SK-N-SH treated with all-trans-retinoic acid at 6 μM for 48 hours (cell line): ENCODE results near the gene LCN9.

Source experiments
- ATAC-seq: fragments of 200-7000 bp; cut with Tn5 transposase; 3 replicates; pipeline ENCODE4 v1.9.1; 2020; ENCODE audit warnings: mild to moderate bottlenecking, moderate library complexity
- ARNTL ChIP-seq: fragments of 450-650 bp; formaldehyde crosslinking; IDR thresholded peaks from 2 replicates; pipeline ENCODE4 v1.5.0; 2020; ENCODE audit warnings: low read depth, mild to moderate bottlenecking, moderate library complexity, borderline replicate concordance
- BACH2 ChIP-seq: fragments of 250-450 bp; sonication (Bioruptor Pico); IDR thresholded peaks from 2 replicates; pipeline ENCODE4 v1.9.0; 2021; ENCODE audit warnings: mild to moderate bottlenecking, borderline replicate concordance
- CSDC2 ChIP-seq: fragments of 250-450 bp; sonication (Bioruptor Pico); IDR thresholded peaks from 2 replicates; pipeline ENCODE4 v1.5.0; 2020; ENCODE audit warnings: mild to moderate bottlenecking, moderate library complexity
- ESRRG ChIP-seq: fragments of 250-450 bp; sonication (Bioruptor Pico); IDR thresholded peaks from 2 replicates; pipeline ENCODE4 v1.6.1; 2021; ENCODE audit warnings: mild to moderate bottlenecking
- GLIS3 ChIP-seq: fragments of 250-450 bp; sonication (Bioruptor Pico); IDR thresholded peaks from 2 replicates; pipeline ENCODE4 v1.5.0; 2020; ENCODE audit warnings: mild to moderate bottlenecking, moderate library complexity
- ISL1 ChIP-seq: fragments of 250-450 bp; sonication (Bioruptor Pico); IDR thresholded peaks from 2 replicates; pipeline ENCODE4 v2.1.2; 2022; ENCODE audit warnings: mild to moderate bottlenecking, moderate library complexity
- PPARA ChIP-seq: fragments of 250-450 bp; sonication (Bioruptor Pico); IDR thresholded peaks from 2 replicates; pipeline ENCODE4 v1.5.0; 2020; ENCODE audit warnings: mild to moderate bottlenecking, borderline replicate concordance
- RARB ChIP-seq: fragments of 250-450 bp; sonication (Bioruptor Pico); IDR thresholded peaks from 2 replicates; pipeline ENCODE4 v1.8.0; 2021; ENCODE audit warnings: mild to moderate bottlenecking, moderate library complexity
- SNAI2 ChIP-seq: fragments of 250-450 bp; sonication (Bioruptor Pico); IDR thresholded peaks from 2 replicates; pipeline ENCODE4 v1.5.0; 2020; ENCODE audit warnings: mild to moderate bottlenecking, moderate library complexity
- TCF4 ChIP-seq: fragments of 250-450 bp; sonication (Bioruptor Pico); IDR thresholded peaks from 2 replicates; pipeline ENCODE4 v1.8.0; 2021; ENCODE audit warnings: mild to moderate bottlenecking, moderate library complexity, borderline replicate concordance
- ZFP30 ChIP-seq: fragments of 450-650 bp; formaldehyde crosslinking; IDR thresholded peaks from 2 replicates; pipeline ENCODE4 v1.5.0; 2022; ENCODE audit warnings: mild to moderate bottlenecking, moderate library complexity
- ZNF565 ChIP-seq: fragments of 450-650 bp; formaldehyde crosslinking; conservative IDR thresholded peaks from 2 replicates; pipeline ENCODE4 v1.5.0; 2020; ENCODE audit warnings: low read depth, mild to moderate bottlenecking, moderate library complexity
- ZNF70 ChIP-seq: fragments of 450-650 bp; formaldehyde crosslinking; IDR thresholded peaks from 2 replicates; pipeline ENCODE4 v1.5.0; 2020; ENCODE audit warnings: mild to moderate bottlenecking, moderate library complexity
- ZNF8 ChIP-seq: fragments of 450-650 bp; formaldehyde crosslinking; IDR thresholded peaks from 2 replicates; pipeline ENCODE4 v1.5.0; 2020; ENCODE audit warnings: mild to moderate bottlenecking, moderate library complexity
- TF ChIP-seq, protein P1 (sequence below): fragments of 250-450 bp; sonication (Bioruptor Pico); IDR thresholded peaks from 2 replicates; pipeline ENCODE4 v1.5.1; 2021; ENCODE audit warnings: mild to moderate bottlenecking, moderate library complexity
- TF ChIP-seq, protein P2 (sequence below): fragments of 250-450 bp; sonication (Bioruptor Pico); IDR thresholded peaks from 2 replicates; pipeline ENCODE4 v1.5.1; 2020; ENCODE audit warnings: low read depth, mild to moderate bottlenecking, moderate library complexity
- TF ChIP-seq, protein P3 (sequence below): fragments of 250-450 bp; sonication (Bioruptor Pico); IDR thresholded peaks from 2 replicates; pipeline ENCODE4 v1.8.0; 2020; ENCODE audit warnings: mild to moderate bottlenecking, moderate library complexity, borderline replicate concordance
- TF ChIP-seq, protein P4 (sequence below): fragments of 250-450 bp; sonication (Bioruptor Pico); IDR thresholded peaks from 2 replicates; pipeline ENCODE4 v1.8.0; 2021; ENCODE audit warnings: low read depth, mild to moderate bottlenecking, moderate library complexity, borderline replicate concordance

LCN9 gene

DNA sequence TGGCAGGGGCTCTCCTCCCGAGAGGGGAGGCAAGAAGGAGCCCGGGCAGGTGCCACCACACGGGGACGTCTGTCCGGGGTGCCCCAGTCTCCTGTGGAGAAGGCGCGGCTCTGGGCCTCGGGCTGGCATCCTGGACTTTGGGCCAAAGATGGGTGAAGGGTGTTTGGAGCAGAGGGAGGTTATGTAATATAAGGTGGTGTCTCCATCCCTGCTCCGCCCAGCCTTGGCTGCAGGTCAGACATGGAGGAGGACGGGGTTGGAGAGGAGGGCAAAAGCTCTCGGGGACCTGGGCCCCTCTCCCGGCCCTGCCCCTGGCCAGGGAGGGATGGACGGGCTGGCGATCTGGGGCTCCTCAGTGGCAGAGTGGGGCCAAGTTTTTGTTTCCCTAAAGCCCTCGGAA is 37.4 kb downstream of the LCN9 start (continued):
- TF ChIP-seq, protein P1, sequence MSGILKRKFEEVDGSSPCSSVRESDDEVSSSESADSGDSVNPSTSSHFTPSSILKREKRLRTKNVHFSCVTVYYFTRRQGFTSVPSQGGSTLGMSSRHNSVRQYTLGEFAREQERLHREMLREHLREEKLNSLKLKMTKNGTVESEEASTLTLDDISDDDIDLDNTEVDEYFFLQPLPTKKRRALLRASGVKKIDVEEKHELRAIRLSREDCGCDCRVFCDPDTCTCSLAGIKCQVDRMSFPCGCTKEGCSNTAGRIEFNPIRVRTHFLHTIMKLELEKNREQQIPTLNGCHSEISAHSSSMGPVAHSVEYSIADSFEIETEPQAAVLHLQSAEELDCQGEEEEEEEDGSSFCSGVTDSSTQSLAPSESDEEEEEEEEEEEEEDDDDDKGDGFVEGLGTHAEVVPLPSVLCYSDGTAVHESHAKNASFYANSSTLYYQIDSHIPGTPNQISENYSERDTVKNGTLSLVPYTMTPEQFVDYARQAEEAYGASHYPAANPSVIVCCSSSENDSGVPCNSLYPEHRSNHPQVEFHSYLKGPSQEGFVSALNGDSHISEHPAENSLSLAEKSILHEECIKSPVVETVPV (CRISPR knock-in tag), result no peak
- TF ChIP-seq, all 23 proteins: peak for 0

DNA sequence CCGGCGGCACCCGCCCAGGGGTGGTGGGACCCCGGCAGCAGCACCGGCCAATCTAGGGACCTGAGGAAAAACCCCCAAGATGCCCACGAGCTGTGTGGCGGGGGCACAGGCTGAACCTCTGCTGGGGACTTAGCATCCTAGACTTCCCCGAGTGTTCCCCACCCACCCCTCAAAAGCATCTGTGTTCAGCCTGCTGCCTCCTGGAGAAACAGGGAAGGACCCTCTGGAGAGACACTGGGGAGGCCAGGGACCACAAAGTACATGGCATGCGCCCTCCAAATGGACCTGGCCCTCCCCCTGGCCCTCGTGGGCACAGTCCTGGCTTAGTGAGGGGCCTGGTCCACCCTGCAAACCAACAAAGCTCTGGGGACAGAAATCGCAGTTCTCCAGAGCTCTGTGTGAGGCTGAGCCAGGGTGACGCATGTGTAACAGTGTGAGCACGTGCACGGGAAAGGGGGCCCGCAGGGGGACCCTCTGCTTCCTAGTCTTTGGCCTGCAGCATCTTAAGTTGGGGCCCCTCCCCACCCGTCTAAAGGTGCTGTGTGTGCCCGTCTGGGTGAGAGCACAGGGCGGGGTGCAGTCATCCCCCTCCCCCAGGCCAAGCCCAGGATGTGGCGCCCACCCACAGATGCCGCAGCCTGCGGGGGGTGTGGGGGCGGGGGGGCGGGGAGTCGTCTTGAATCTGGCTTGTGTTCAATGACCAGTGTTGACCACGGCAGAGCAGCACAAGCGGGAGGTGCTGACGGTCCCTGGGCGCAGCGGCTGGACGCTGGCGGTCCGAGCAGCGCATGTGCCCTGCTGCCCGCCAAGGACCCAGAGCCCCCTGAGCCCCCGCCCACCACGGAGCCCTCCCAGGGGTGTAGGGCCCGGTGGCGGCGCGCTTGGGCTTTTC is 38.2 kb downstream of the LCN9 start:
- ATAC-seq, result peak; percentile 12
- TF ChIP-seq ESRRG, result no peak
- no peak for TF ChIP-seq CSDC2 (CRISPR knock-in tag)
- TF ChIP-seq, protein P2, sequence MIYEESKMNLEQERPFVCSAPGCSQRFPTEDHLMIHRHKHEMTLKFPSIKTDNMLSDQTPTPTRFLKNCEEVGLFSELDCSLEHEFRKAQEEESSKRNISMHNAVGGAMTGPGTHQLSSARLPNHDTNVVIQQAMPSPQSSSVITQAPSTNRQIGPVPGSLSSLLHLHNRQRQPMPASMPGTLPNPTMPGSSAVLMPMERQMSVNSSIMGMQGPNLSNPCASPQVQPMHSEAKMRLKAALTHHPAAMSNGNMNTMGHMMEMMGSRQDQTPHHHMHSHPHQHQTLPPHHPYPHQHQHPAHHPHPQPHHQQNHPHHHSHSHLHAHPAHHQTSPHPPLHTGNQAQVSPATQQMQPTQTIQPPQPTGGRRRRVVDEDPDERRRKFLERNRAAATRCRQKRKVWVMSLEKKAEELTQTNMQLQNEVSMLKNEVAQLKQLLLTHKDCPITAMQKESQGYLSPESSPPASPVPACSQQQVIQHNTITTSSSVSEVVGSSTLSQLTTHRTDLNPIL (CRISPR knock-in tag), result no peak
- no peak for TF ChIP-seq BACH2 (CRISPR knock-in tag)

DNA sequence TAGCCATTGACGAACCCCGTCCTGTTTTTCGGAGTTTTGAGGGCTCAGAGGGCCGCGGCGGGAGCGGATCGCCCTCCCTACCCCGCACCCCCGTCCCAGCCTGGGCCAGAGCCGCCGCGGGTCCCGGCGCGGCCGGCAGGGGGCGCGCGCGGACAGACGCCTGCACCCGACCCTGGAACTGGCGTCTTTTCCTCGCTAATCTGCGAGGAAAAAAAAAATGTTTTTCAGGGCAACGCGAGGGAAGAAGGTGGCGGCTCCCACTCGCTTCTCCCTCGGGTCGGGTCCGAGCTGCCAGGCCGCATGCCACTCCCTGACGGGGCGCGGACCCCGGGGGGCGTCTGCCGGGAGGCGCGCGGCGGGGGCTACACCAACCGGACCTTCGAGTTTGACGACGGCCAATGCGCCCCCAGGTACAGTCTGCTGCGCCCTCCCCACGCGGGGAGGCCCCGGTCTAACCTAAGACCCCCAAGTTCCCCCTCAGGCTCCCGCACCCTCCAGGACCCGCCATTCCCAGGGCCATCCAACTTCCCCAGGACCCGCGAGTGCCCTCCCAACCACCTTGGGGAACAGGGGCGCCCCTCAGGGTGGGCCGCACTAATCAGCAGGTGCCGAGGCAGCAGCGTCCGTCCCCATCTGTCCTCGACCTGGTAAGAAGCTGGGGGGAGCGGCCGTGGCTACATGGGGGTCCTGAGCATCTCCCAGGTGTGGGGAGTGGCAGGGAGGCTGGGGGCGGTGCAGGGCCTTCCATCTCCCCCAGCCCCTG is 39.0 kb downstream of the LCN9 start, which contains the start of gene KCNT1:
Gene KCNT1 (plus strand): TSS at position 227 of the 763 bp plus-strand sequence. CDS start 74 bp downstream, at position 301.
- ATAC-seq, result peak; percentile 81

DNA sequence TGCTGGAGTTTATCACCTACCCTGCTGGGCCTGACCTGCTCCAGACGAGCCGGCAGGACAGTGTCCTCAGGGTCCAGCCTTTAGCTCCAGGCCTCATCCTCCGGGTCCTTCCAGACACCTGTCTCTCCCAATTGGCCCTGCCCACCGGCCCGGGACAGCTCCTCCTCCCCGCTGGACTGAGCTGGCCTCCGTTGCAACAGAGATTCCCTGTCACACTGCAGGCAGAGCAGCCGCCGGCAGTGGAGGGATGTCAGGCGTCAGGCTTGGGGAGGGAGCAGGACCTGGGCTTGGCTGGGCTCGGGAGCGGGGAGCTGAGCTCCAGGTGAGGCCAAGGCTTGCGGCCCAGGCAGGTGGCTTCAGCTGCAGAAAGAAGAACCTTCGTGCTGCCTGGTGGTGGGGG is 40.6 kb downstream of the LCN9 start:
- ATAC-seq, result no peak
- TF ChIP-seq PPARA (CRISPR knock-in tag) (no peak), ZNF70 (no peak), SNAI2 (CRISPR knock-in tag) (no peak), GLIS3 (CRISPR knock-in tag) (no peak), TCF4 (CRISPR knock-in tag) (no peak), ESRRG (no peak), ZFP30 (CRISPR knock-in tag) (no peak), RARB (no peak)
- TF ChIP-seq, protein P3, sequence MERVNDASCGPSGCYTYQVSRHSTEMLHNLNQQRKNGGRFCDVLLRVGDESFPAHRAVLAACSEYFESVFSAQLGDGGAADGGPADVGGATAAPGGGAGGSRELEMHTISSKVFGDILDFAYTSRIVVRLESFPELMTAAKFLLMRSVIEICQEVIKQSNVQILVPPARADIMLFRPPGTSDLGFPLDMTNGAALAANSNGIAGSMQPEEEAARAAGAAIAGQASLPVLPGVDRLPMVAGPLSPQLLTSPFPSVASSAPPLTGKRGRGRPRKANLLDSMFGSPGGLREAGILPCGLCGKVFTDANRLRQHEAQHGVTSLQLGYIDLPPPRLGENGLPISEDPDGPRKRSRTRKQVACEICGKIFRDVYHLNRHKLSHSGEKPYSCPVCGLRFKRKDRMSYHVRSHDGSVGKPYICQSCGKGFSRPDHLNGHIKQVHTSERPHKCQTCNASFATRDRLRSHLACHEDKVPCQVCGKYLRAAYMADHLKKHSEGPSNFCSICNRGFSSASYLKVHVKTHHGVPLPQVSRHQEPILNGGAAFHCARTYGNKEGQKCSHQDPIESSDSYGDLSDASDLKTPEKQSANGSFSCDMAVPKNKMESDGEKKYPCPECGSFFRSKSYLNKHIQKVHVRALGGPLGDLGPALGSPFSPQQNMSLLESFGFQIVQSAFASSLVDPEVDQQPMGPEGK (CRISPR knock-in tag), result no peak

More for the DNA sequence above, 39.0 kb downstream of the LCN9 start, which contains the start of gene KCNT1:
- TF ChIP-seq ARNTL (no peak), ISL1 (CRISPR knock-in tag) (no peak), ZNF70 (no peak), ZNF565 (CRISPR knock-in tag) (no peak), ZNF8 (CRISPR knock-in tag) (no peak), ZFP30 (CRISPR knock-in tag) (no peak)
- TF ChIP-seq, protein P3 (CRISPR knock-in tag), result no peak
- TF ChIP-seq, protein P4, sequence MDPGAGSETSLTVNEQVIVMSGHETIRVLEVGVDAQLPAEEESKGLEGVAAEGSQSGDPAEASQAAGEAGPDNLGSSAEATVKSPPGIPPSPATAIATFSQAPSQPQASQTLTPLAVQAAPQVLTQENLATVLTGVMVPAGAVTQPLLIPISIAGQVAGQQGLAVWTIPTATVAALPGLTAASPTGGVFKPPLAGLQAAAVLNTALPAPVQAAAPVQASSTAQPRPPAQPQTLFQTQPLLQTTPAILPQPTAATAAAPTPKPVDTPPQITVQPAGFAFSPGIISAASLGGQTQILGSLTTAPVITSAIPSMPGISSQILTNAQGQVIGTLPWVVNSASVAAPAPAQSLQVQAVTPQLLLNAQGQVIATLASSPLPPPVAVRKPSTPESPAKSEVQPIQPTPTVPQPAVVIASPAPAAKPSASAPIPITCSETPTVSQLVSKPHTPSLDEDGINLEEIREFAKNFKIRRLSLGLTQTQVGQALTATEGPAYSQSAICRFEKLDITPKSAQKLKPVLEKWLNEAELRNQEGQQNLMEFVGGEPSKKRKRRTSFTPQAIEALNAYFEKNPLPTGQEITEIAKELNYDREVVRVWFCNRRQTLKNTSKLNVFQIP (CRISPR knock-in tag), result no peak
- TF ChIP-seq, protein P2 (CRISPR knock-in tag), result no peak
- TF ChIP-seq, protein P1 (CRISPR knock-in tag), result no peak
